ENCODE data around the gene TAX1BP1.

TAX1BP1 gene

GRCh38 chr7:27795977-27796376 lies 56.0 kb downstream of the TAX1BP1 start:
- H3K4me3 ChIP-seq (ENCODE audit: low read depth, low read length), result no peak overlapping the region
- TF ChIP-seq CTCF (IDR thresholded peaks at IDR 0.05; ENCODE audit: low read depth, low read length), result no peak

- H3K4me3 ChIP-seq (ENCODE audit: low read depth, low read length), result no peak overlapping the region
- TF ChIP-seq CTCF (IDR thresholded peaks at IDR 0.05; ENCODE audit: low read depth, low read length), result no peak
Observed at GRCh38 chr7:27799212-27799611, 59.2 kb downstream of the TAX1BP1 start.

- TF ChIP-seq CTCF (IDR thresholded peaks at IDR 0.05; ENCODE audit: low read depth, low read length), result no peak
- H3K4me3 ChIP-seq (ENCODE audit: low read depth, low read length), result no peak overlapping the region
Observed at GRCh38 chr7:27802999-27803398, 63.0 kb downstream of the TAX1BP1 start.

- no peak overlapping the region for H3K4me3 ChIP-seq (ENCODE audit: low read depth, low read length)
- no peak for TF ChIP-seq CTCF (IDR thresholded peaks at IDR 0.05; ENCODE audit: low read depth, low read length)
Observed at GRCh38 chr7:27804139-27804538, 64.2 kb downstream of the TAX1BP1 start.

- no peak for TF ChIP-seq CTCF (IDR thresholded peaks at IDR 0.05; ENCODE audit: low read depth, low read length)
Observed at GRCh38 chr7:27808626-27809025, 68.7 kb downstream of the TAX1BP1 start.

GRCh38 chr7:27810186-27810585 lies 70.2 kb downstream of the TAX1BP1 start:
- H3K4me3 ChIP-seq (ENCODE audit: low read depth, low read length), result no peak overlapping the region
- no peak for TF ChIP-seq CTCF (IDR thresholded peaks at IDR 0.05; ENCODE audit: low read depth, low read length)

More at GRCh38 chr7:27808626-27809025, 68.7 kb downstream of the TAX1BP1 start:
- no peak overlapping the region for H3K4me3 ChIP-seq (ENCODE audit: low read depth, low read length)

- H3K4me3 ChIP-seq (ENCODE audit: low read depth, low read length), result no peak overlapping the region
- TF ChIP-seq CTCF (IDR thresholded peaks at IDR 0.05; ENCODE audit: low read depth, low read length), result no peak
Observed at GRCh38 chr7:27812706-27813105, 72.7 kb downstream of the TAX1BP1 start.
